Brain microvascular endothelial cell (primary cell): Measurements from ENCODE around the gene WDR7.

Source experiments
- DNase-seq: peaks from one replicate; pipeline ENCODE4 v3.0.0-alpha.2; 2020
- H3K27ac ChIP-seq: fragments of 250-450 bp; sonication (Bioruptor Pico); 2 replicates; pipeline ENCODE4 v1.5.1; 2020; ENCODE audit warnings: mild to moderate bottlenecking, moderate library complexity
- H3K27me3 ChIP-seq: fragments of 250-450 bp; sonication (Bioruptor Pico); replicated peaks from 2 replicates; pipeline ENCODE4 v1.5.1; 2020; ENCODE audit warnings: mild to moderate bottlenecking
- H3K36me3 ChIP-seq: fragments of 250-450 bp; sonication (Bioruptor Pico); replicated peaks from 2 replicates; pipeline ENCODE4 v1.5.1; 2020; ENCODE audit warnings: mild to moderate bottlenecking
- H3K4me3 ChIP-seq: 2 replicates; pipeline ENCODE4 v1.5.1; 2011; ENCODE audit warnings: low read depth, mild to moderate bottlenecking, control low read depth, low read length, moderate library complexity
- in situ Hi-C: cut with HindIII; loops from 2 replicates; pipeline ENCODE4 v1.10.0; 2017; ENCODE audit warnings: low sequenced_read_pairs, low pct_ligation_motif_present
- TF ChIP-seq, protein P1 (sequence below): IDR thresholded peaks from 2 replicates; pipeline ENCODE4 v1.5.1; 2011; ENCODE audit warnings: low read depth, mild to moderate bottlenecking, moderate library complexity, low read length, control low read depth, inconsistent platforms; ENCODE audit errors: missing control alignments

Gene WDR7

GRCh38 chr18:57077005-57077765, 426.0 kb downstream of the WDR7 start:
- in situ Hi-C loops, result no loop called here
- no peaks in the 10 kb centered on the region for H3K36me3 ChIP-seq
- no peak for DNase-seq
- TF ChIP-seq, protein P1, sequence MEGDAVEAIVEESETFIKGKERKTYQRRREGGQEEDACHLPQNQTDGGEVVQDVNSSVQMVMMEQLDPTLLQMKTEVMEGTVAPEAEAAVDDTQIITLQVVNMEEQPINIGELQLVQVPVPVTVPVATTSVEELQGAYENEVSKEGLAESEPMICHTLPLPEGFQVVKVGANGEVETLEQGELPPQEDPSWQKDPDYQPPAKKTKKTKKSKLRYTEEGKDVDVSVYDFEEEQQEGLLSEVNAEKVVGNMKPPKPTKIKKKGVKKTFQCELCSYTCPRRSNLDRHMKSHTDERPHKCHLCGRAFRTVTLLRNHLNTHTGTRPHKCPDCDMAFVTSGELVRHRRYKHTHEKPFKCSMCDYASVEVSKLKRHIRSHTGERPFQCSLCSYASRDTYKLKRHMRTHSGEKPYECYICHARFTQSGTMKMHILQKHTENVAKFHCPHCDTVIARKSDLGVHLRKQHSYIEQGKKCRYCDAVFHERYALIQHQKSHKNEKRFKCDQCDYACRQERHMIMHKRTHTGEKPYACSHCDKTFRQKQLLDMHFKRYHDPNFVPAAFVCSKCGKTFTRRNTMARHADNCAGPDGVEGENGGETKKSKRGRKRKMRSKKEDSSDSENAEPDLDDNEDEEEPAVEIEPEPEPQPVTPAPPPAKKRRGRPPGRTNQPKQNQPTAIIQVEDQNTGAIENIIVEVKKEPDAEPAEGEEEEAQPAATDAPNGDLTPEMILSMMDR, result no peak
- H3K27me3 ChIP-seq, result no peaks in the 10 kb centered on the region
- no peak overlapping the region for H3K4me3 ChIP-seq
- no peak overlapping the region for H3K27ac ChIP-seq

DNA sequence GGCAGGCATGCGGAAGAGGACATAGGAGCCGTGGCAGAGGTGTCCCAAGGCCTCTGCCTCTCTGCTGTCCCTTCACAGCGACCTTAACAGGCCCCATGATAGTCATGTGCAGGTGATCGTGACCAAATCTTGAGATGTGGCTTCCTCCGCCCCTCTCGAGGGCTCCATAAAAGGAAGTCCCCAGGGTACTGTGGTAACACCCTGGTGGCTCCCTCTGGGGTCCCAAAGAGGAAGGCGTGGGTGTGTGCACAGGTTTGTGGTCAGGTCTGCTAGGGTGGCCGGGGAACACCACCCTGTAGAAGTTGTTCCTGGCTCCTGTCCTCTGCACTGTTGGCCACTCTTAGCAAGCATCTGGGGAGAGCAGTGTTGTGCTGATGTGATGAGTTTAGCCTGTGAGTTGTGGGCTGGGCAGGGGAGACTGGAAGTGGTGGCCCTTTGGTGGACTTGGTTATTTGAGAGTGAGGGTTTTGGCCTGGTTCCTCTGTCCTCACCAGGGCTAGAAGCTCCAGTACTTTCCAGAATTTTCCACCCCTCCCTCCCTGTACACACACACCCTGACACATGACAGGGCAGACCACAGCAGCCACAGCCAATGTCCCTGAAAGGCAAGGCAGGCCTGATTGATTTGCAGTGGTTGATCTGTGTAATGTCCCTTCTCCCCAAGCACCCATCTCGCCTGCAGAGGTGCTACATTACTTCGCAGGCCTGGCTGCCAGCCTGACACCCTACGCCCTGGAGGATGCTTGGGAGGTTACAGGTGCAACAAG, 426.8 kb downstream of the WDR7 start:
- no peaks in the 10 kb centered on the region for H3K27me3 ChIP-seq
- TF ChIP-seq, protein P1, result no peak
- no peak overlapping the region for H3K27ac ChIP-seq
- DNase-seq, result no peak
- in situ Hi-C loops, result no loop called here
- H3K4me3 ChIP-seq, result no peak overlapping the region
- no peaks in the 10 kb centered on the region for H3K36me3 ChIP-seq

GRCh38 chr18:57078614-57079013, 427.5 kb downstream of the WDR7 start:
- no peak for DNase-seq
- no peaks in the 10 kb centered on the region for H3K27me3 ChIP-seq
- H3K27ac ChIP-seq, result no peak overlapping the region
- TF ChIP-seq, protein P1, result no peak
- in situ Hi-C loops, result no loop called here
- H3K36me3 ChIP-seq, result no peaks in the 10 kb centered on the region
- no peak overlapping the region for H3K4me3 ChIP-seq

GRCh38 chr18:57080479-57080878, 429.3 kb downstream of the WDR7 start:
- in situ Hi-C loops, result no loop called here
- Histone ChIP-seq H3K4me3 (no peak overlapping the region), H3K36me3 (no peaks in the 10 kb centered on the region), H3K27ac (no peak overlapping the region), H3K27me3 (no peaks in the 10 kb centered on the region)
- TF ChIP-seq, protein P1, result no peak
- no peak for DNase-seq

GRCh38 chr18:57081899-57082298, 430.7 kb downstream of the WDR7 start:
- H3K27me3 ChIP-seq, result no peaks in the 10 kb centered on the region
- no peaks in the 10 kb centered on the region for H3K36me3 ChIP-seq
- no peak for DNase-seq
- in situ Hi-C loops, result no loop called here
- no peak overlapping the region for H3K4me3 ChIP-seq
- TF ChIP-seq, protein P1, result no peak
- no peak overlapping the region for H3K27ac ChIP-seq

GRCh38 chr18:57083485-57083884, 432.3 kb downstream of the WDR7 start:
- no peaks in the 10 kb centered on the region for H3K27me3 ChIP-seq
- DNase-seq, result no peak
- in situ Hi-C loops, result no loop called here
- no peak overlapping the region for H3K4me3 ChIP-seq
- no peaks in the 10 kb centered on the region for H3K36me3 ChIP-seq
- H3K27ac ChIP-seq, result no peak overlapping the region
- TF ChIP-seq, protein P1, result no peak
